K562 (cell line): ENCODE results near the gene DNAJB13. TPM values are rescaled to one million over a fixed set of nuclear protein-coding genes. Genes with fewer than 3 reads are reported as not detected.

Source experiments
- ATF1 ChIP-seq, 2 experiments: fragments of 450-650 bp in 1 of 2; IDR thresholded peaks; 2 replicates each; pipeline ENCODE4 v1.6.1; 2016; ENCODE audit warnings: missing compliant biosample characterization in 1 of 2, missing genetic modification characterization in 1 of 2
- E2F6 ChIP-seq, 2 experiments: IDR thresholded peaks; 2 replicates each; pipeline ENCODE4 v1.6.1; 2011; ENCODE audit warnings: borderline replicate concordance in 1 of 2, control low read depth in 1 of 2, low read depth in 1 of 2, low read length in 1 of 2, mild to moderate bottlenecking in 1 of 2, mixed read lengths in 1 of 2, moderate library complexity in 1 of 2; ENCODE audit not compliant: insufficient read depth in 1 of 2, insufficient read length in 1 of 2, poor library complexity in 1 of 2, severe bottlenecking in 1 of 2; ENCODE audit errors: extremely low read depth in 1 of 2
- ERF ChIP-seq: fragments of 450-650 bp; formaldehyde crosslinking; IDR thresholded peaks from 2 replicates; pipeline ENCODE4 v1.4.0; 2020; ENCODE audit warnings: mild to moderate bottlenecking, mixed read lengths
- GABPB1 ChIP-seq: sonication (generic); formaldehyde crosslinking; IDR thresholded peaks from 2 replicates; pipeline ENCODE4 v1.8.0; 2022; ENCODE audit warnings: mild to moderate bottlenecking, missing genetic modification reagents
- MGA ChIP-seq: fragments of 450-650 bp; IDR thresholded peaks from 2 replicates; pipeline ENCODE4 v1.6.1; 2016; ENCODE audit warnings: mild to moderate bottlenecking, moderate library complexity
- NCOA1 ChIP-seq: fragments of 450-650 bp; IDR thresholded peaks from 2 replicates; pipeline ENCODE4 v1.6.1; 2016; ENCODE audit warnings: low read depth
- POLR2G ChIP-seq: fragments of 200-400 bp; formaldehyde crosslinking; IDR thresholded peaks from 2 replicates; pipeline ENCODE4 v1.6.1; 2017; ENCODE audit warnings: low read depth, mild to moderate bottlenecking, antibody characterized with exemption, low read length, moderate library complexity
- ZNF436 ChIP-seq: fragments of 250-450, 450-650 bp; sonication (Bioruptor Pico); formaldehyde crosslinking; IDR thresholded peaks from 2 replicates; pipeline ENCODE4 v1.7.0; 2020; ENCODE audit warnings: mild to moderate bottlenecking
- polyA plus RNA-seq, 8 experiments: library from polyadenylated mRNA; depleted of rRNA in 4 of 8; stranded (reverse) in 5 of 8; unstranded in 3 of 8; fragments of >200 nt; fragmentation: Nextera tagmentation in 2 of 8; fragmentation: Illumina TruSeq in 1 of 8; extraction: Ambion mirVana in 2 of 8; extraction: Trizol in 1 of 8; gene quantifications; 2 replicates each; pipeline versions ENCODE4 v1.2.1 to v1.2.3, GENCODE V29; 2011 to 2014; ENCODE audit warnings: inconsistent platforms in 1 of 8, missing spikeins in 1 of 8
- total RNA-seq, 7 experiments: library from RNA; depleted of rRNA in 6 of 7; stranded (reverse); fragments of >200 nt in 6 of 7; fragmentation: Illumina TruSeq in 2 of 7; extraction: Trizol in 2 of 7; gene quantifications; 2 replicates each; pipeline versions ENCODE4 v1.2.1 to v1.2.3, GENCODE V29; 2011 to 2021; ENCODE audit warnings: low replicate concordance in 1 of 7
- TF ChIP-seq, protein P1 (sequence below): fragments of 450-650 bp; IDR thresholded peaks from 2 replicates; pipeline ENCODE4 v1.6.1; 2017; ENCODE audit warnings: antibody characterized with exemption, mild to moderate bottlenecking

Gene DNAJB13
- total and polyA plus RNA-seq, 9 of the 15 experiments (the other 6 are each of a cell fraction or from before 2014, with no cell fraction given), result 0.14 TPM; not detected in 8

DNA sequence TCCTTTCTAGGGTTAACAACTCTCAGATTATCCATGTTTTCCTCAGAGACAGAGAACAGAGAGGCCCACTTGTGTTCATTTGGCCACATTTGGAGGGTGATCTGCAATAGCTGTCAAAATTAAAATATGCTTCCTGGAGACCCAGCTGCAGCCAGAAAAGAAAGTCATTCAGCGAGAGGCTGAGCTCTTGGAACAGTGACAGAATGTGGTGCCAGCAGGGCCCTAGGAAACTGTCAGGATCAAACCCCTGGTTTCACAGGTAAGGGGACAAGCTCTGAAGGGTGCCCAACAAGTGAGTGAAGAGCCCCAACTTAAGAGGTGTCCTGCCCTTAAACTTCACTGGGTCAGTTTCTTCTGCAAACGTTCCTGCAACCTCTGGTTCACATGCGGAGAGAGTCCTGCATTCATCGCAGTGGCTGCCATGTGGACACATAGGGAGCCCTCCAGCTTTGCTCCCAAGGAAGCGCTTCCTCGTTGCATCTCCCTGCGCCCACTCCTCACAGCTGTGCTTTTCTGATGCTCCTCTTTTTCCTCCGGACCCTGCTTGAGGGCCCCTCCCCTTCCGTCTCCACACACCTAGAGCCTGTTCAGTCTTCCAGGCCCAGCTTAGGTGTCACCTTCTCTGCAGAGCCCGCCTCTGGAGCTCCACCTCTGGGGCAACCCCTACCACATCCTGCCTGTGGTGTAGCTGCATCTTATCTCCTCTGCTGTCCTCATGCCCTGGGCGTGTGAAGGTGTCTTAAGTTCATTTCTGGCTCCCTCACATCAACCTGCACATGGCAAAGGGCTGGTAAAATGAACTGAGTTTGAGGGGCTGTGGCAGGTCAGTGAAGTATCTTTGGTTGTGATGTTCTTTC, 54.2 kb downstream of the DNAJB13 start (continued):
- TF ChIP-seq MGA (peak; percentile 63; the same call in 1 of the 2 replicates), POLR2G (no peak), ZNF436 (no peak), E2F6 (IDR thresholded peaks at IDR 0.05; ENCODE audit: borderline replicate concordance in 1 of 2, extremely low read depth in 1 of 2, insufficient read depth in 1 of 2, insufficient read length in 1 of 2, low read depth in 1 of 2, low read length in 1 of 2, poor library complexity in 1 of 2, severe bottlenecking in 1 of 2) (peak in 1 of 2 experiments; percentile 52), ATF1 (CRISPR knock-in tag; IDR thresholded peaks at IDR 0.05) (no peak), ATF1 (tag; IDR thresholded peaks at IDR 0.05) (no peak), GABPB1 (no peak), ERF (no peak), NCOA1 (no peak)
- TF ChIP-seq, protein P1, sequence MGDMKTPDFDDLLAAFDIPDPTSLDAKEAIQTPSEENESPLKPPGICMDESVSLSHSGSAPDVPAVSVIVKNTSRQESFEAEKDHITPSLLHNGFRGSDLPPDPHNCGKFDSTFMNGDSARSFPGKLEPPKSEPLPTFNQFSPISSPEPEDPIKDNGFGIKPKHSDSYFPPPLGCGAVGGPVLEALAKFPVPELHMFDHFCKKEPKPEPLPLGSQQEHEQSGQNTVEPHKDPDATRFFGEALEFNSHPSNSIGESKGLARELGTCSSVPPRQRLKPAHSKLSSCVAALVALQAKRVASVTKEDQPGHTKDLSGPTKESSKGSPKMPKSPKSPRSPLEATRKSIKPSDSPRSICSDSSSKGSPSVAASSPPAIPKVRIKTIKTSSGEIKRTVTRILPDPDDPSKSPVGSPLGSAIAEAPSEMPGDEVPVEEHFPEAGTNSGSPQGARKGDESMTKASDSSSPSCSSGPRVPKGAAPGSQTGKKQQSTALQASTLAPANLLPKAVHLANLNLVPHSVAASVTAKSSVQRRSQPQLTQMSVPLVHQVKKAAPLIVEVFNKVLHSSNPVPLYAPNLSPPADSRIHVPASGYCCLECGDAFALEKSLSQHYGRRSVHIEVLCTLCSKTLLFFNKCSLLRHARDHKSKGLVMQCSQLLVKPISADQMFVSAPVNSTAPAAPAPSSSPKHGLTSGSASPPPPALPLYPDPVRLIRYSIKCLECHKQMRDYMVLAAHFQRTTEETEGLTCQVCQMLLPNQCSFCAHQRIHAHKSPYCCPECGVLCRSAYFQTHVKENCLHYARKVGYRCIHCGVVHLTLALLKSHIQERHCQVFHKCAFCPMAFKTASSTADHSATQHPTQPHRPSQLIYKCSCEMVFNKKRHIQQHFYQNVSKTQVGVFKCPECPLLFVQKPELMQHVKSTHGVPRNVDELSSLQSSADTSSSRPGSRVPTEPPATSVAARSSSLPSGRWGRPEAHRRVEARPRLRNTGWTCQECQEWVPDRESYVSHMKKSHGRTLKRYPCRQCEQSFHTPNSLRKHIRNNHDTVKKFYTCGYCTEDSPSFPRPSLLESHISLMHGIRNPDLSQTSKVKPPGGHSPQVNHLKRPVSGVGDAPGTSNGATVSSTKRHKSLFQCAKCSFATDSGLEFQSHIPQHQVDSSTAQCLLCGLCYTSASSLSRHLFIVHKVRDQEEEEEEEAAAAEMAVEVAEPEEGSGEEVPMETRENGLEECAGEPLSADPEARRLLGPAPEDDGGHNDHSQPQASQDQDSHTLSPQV, result 0 out of 2 replicates have a peak, but pooled peaks have one; percentile 28
